B cell (primary cell): ENCODE results near the gene DIPK1A. TPM values are rescaled to one million over a fixed set of nuclear protein-coding genes. Genes with fewer than 3 reads are reported as not detected.
A peak's percentile ranks its signal among the peaks of the same experiment; 100 is the strongest.

Experiments
- ATAC-seq: fragments of 200-7000 bp; cut with Tn5 transposase; one replicate; pipeline ENCODE4 v1.10.0; 2021; ENCODE audit warnings: low read depth, mild to moderate bottlenecking, moderate number of reproducible peaks, moderate library complexity
- CTCF ChIA-PET: fragments of 350-600 bp; sonication (Branson Sonifier 250); formaldehyde crosslinking; loops from one replicate; lab custom pipeline; 2021; ENCODE audit warnings: antibody characterized with exemption, inconsistent platforms; lab: Charles Lee
- POLR2A ChIA-PET: fragments of 350-600 bp; sonication (Branson Sonifier 250); formaldehyde crosslinking; loops from one replicate; lab custom pipeline; 2021; ENCODE audit warnings: antibody characterized with exemption; lab: Charles Lee
- DNase-seq: peaks from one replicate; pipeline ENCODE4 v3.0.0; 2013
- H2AFZ ChIP-seq: 2 replicates; pipeline ENCODE4 v1.6.1; 2012; ENCODE audit warnings: mild to moderate bottlenecking, low read depth, low read length; ENCODE audit not compliant: insufficient read depth, poor library complexity, severe bottlenecking
- H3K27ac ChIP-seq, 2 donors: 1 replicate in 1 of 2; 2 replicates in 1 of 2; pipeline ENCODE4 v1.5.1; 2012 to 2013; ENCODE audit warnings: low read length in 2 of 2, mild to moderate bottlenecking in 2 of 2, moderate library complexity in 1 of 2
- H3K27me3 ChIP-seq, 4 experiments: fragments of 200-600 bp in 1 of 4; sonication (generic) in 1 of 4; replicated peaks in 1 of 4; 1 replicate in 2 of 4; 2 replicates in 2 of 4; pipeline versions ENCODE4 v1.6.1 to v1.7.0; 2013 to 2016; ENCODE audit warnings: low read length in 3 of 4, mild to moderate bottlenecking in 2 of 4, mixed read lengths in 1 of 4, moderate library complexity in 1 of 4; ENCODE audit not compliant: insufficient read depth in 4 of 4, control insufficient read depth in 3 of 4; ENCODE audit errors: control extremely low read depth in 1 of 4
- H3K36me3 ChIP-seq, 2 experiments: replicated peaks in 1 of 2; 1 replicate in 1 of 2; 2 replicates in 1 of 2; pipeline versions ENCODE4 v1.6.1 to v1.7.1; 2013; ENCODE audit warnings: low read length in 1 of 2; ENCODE audit not compliant: insufficient read depth in 2 of 2, control insufficient read depth in 1 of 2; ENCODE audit errors: control extremely low read depth in 1 of 2, extremely low read depth in 1 of 2
- H3K4me1 ChIP-seq, 2 donors: fragments of 200-600 bp in 1 of 2; sonication (generic) in 1 of 2; 1 replicate in 1 of 2; 2 replicates in 1 of 2; pipeline versions ENCODE4 v1.5.1 to v1.6.1; 2013 to 2017; ENCODE audit warnings: low read length in 2 of 2; ENCODE audit not compliant: control insufficient read depth in 2 of 2, insufficient read depth in 2 of 2
- H3K4me2 ChIP-seq: replicated peaks from 2 replicates; pipeline ENCODE3; 2012; ENCODE audit warnings: mild to moderate bottlenecking, low read depth, low read length; ENCODE audit not compliant: poor library complexity, severe bottlenecking
- H3K4me3 ChIP-seq, 5 experiments: fragments of 200-600 bp in 1 of 5; sonication (generic) in 1 of 5; 1 replicate in 3 of 5; 2 replicates in 2 of 5; pipeline versions ENCODE4 v1.5.1 to v1.7.0; 2011 to 2016; ENCODE audit warnings: low read length in 4 of 5, mild to moderate bottlenecking in 4 of 5, low read depth in 2 of 5, control low read depth in 1 of 5, moderate library complexity in 1 of 5; ENCODE audit not compliant: insufficient read depth in 1 of 5; ENCODE audit errors: control extremely low read depth in 1 of 5, extremely low read depth in 1 of 5
- H3K79me2 ChIP-seq: fragments of 200-600 bp; sonication (generic); one replicate; pipeline ENCODE4 v1.6.0; 2016; ENCODE audit warnings: low read length; ENCODE audit not compliant: control insufficient read depth, insufficient read depth
- H3K9ac ChIP-seq: fragments of 200-600 bp; sonication (generic); 2 replicates; pipeline ENCODE4 v1.6.1; 2017; ENCODE audit warnings: mild to moderate bottlenecking, low read length, moderate library complexity
- H3K9me3 ChIP-seq, 3 donors: one replicate each; pipeline versions ENCODE4 v1.6.1 to v1.7.1; 2013; ENCODE audit warnings: low read length in 2 of 3; ENCODE audit not compliant: control insufficient read depth in 2 of 3, insufficient read depth in 1 of 3; ENCODE audit errors: control extremely low read depth in 1 of 3
- H4K20me1 ChIP-seq: 2 replicates; pipeline ENCODE4 v1.6.0; 2012; ENCODE audit warnings: mild to moderate bottlenecking, low read length; ENCODE audit not compliant: insufficient read depth, control insufficient read depth, poor library complexity, severe bottlenecking
- H3K27ac Mint-ChIP-seq: one replicate; pipeline ENCODE4 v1.8.0; 2021; ENCODE audit warnings: mixed read lengths
- H3K27me3 Mint-ChIP-seq: one replicate; pipeline ENCODE4 v1.8.0; 2021; ENCODE audit warnings: mixed read lengths
- H3K4me1 Mint-ChIP-seq: one replicate; pipeline ENCODE4 v1.8.0; 2021; ENCODE audit warnings: mixed read lengths
- H3K4me3 Mint-ChIP-seq: one replicate; pipeline ENCODE4 v1.8.0; 2021; ENCODE audit warnings: mixed read lengths
- H3K9me3 Mint-ChIP-seq: one replicate; pipeline ENCODE4 v1.8.0; 2022; ENCODE audit warnings: mixed read lengths; ENCODE audit not compliant: insufficient read depth
- CTCF ChIP-seq: fragments of 200-600 bp; IDR thresholded peaks from one replicate; pipeline ENCODE4 v1.8.0; 2022; ENCODE audit warnings: antibody characterized with exemption, mild to moderate bottlenecking
- EZH2 ChIP-seq: IDR thresholded peaks from 2 replicates; pipeline ENCODE4 v1.6.1; 2012; ENCODE audit warnings: borderline replicate concordance, low read depth, mild to moderate bottlenecking, moderate library complexity, low read length; ENCODE audit not compliant: insufficient read depth, poor library complexity, severe bottlenecking
- WGBS: methylation state at CpG from one replicate; pipeline ENCODE4 v1.1.5; 2013; ENCODE audit warnings: missing lambda C conversion rate; ENCODE audit not compliant: insufficient coverage; 5-methylcytosine and 5-hydroxymethylcytosine counted together
- intact Hi-C: fragments of 100-400 bp; cut with micrococcal nuclease; formaldehyde crosslinking; loops from one replicate; pipeline ENCODE4 v1.10.0; 2022
- polyA plus RNA-seq: library from polyadenylated mRNA; depleted of rRNA; stranded (reverse); fragments of >200 nt; gene quantifications from 2 replicates; pipeline ENCODE4 v1.2.3, GENCODE V29; 2012
- total RNA-seq, 2 donors: library from RNA; stranded (reverse); fragments of 120-200 nt in 1 of 2; gene quantifications; 1 replicate in 1 of 2; 2 replicates in 1 of 2; pipeline versions ENCODE4 v1.2.3 to v1.2.4, GENCODE V29; 2013 to 2022

Gene DIPK1A
- total and polyA plus RNA-seq, 2 donors (not counting 1 experiment from before 2014, with no cell fraction given), result 10.7 to 22.7 TPM

- TF ChIP-seq CTCF (no peak), EZH2 (no peak)
- no peak overlapping the region for H3K4me2 ChIP-seq
- no peaks in the 10 kb centered on the region for H3K27me3 ChIP-seq
- H3K79me2 ChIP-seq, result peaks cover 25% of the 10 kb centered on the region
- Mint-ChIP-seq H3K27me3 (no peaks in the 10 kb centered on the region), H3K4me1 (peaks cover 36% of the 10 kb centered on the region), H3K9me3 (no peaks in the 10 kb centered on the region), H3K27ac (peak overlapping the region; percentile 32), H3K4me3 (no peak overlapping the region)
- H4K20me1 ChIP-seq, result peaks cover 35% of the 10 kb centered on the region
- DNase-seq, result no peak
- ChIA-PET CTCF (no interaction called here), POLR2A (no interaction called here)
- no peak overlapping the region for H3K4me3 ChIP-seq
- H3K36me3 ChIP-seq, result peaks cover 11 to 83% of the 10 kb centered on the region in 2 experiments
- H3K9me3 ChIP-seq, result no peaks in the 10 kb centered on the region
- H3K4me1 ChIP-seq, result peaks cover 0 to 5% of the 10 kb centered on the region in 2 donors
- no peak overlapping the region for H2AFZ ChIP-seq
- no peak overlapping the region for H3K27ac ChIP-seq
- intact Hi-C loops, result no loop called here
- ATAC-seq, result no peak
- no peak overlapping the region for H3K9ac ChIP-seq
- 97% methylated on average over 4 of the region's 5 CpGs for WGBS
These were observed 120.7 kb downstream of the DIPK1A start for GRCh38 chr1:92840600-92840999.

GRCh38 chr1:92839442-92839841, 121.8 kb downstream of the DIPK1A start:
- Histone ChIP-seq H4K20me1 (peaks cover 35% of the 10 kb centered on the region), H3K79me2 (peaks cover 36% of the 10 kb centered on the region), H3K9me3 (no peaks in the 10 kb centered on the region), H3K4me1 (peaks cover 7 to 12% of the 10 kb centered on the region in 2 donors), H3K27ac (no peak overlapping the region), H3K4me2 (no peak overlapping the region), H2AFZ (no peak overlapping the region), H3K36me3 (peaks cover 11 to 92% of the 10 kb centered on the region in 2 experiments), H3K9ac (no peak overlapping the region), H3K4me3 (no peak overlapping the region), H3K27me3 (no peaks in the 10 kb centered on the region)
- POLR2A ChIA-PET, result no interaction called here
- ATAC-seq, result no peak
- Mint-ChIP-seq H3K4me1 (peaks cover 48% of the 10 kb centered on the region), H3K27me3 (no peaks in the 10 kb centered on the region), H3K27ac (no peak overlapping the region), H3K9me3 (no peaks in the 10 kb centered on the region), H3K4me3 (no peak overlapping the region)
- 100% methylated on average over 1 of the region's 2 CpGs for WGBS
- no peak for DNase-seq
- CTCF ChIA-PET, result interaction anchor here (0.7 to 1.4 kb wide), 3 partner anchors 9 to 463 kb away, joined by 3 to 5 read pairs (median 3); no protein-coding TSS in a partner anchor
- intact Hi-C loops, result loop anchor here (10.0 kb wide), 1 partner anchor 1065 kb away; the partner anchor contains the start of gene GCLM
- no peak for TF ChIP-seq CTCF
- TF ChIP-seq EZH2, result no peak
